ENCODE results near the gene EIF4H.
A peak's percentile ranks its signal among the peaks of the same experiment; 100 is the strongest.
"Not testable (repeated sequence)": the region's sequence is repeated elsewhere in the genome, so short reads cannot be mapped to it uniquely, and the experiment has no call there.

EIF4H gene

DNA sequence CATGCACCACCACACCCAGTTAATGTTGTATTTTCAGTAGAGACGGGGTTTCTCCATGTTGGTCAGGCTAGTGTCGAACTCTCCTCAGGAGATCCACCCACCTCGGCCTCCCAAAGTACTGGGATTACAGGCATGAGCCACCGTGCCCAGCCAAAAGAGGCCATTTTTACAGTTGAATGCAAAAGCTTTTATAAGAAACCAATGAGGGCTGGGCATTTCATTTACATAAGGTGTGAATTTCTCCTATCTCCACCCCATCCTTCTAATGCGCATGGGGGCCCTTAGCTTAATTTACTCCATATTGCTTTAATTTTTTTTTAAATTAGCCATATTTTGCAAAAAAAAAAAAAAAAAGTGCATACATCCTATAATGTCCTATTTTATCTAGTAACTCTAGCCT, 25.1 kb upstream of the EIF4H start:
- H3K9ac ChIP-seq (ENCODE audit: low read length in 2 of 2), result no peak overlapping the region
- H3K36me3 ChIP-seq (ENCODE audit: control insufficient read depth in 2 of 2, insufficient read depth in 2 of 2, low read length in 2 of 2), result no peaks in the 10 kb centered on the region
- no peak overlapping the region for H3K4me3 ChIP-seq (ENCODE audit: low read length in 2 of 2)
- no peak overlapping the region for H3K27ac ChIP-seq (ENCODE audit: low read length)
- H3K27me3 ChIP-seq (ENCODE audit: control insufficient read depth in 1 of 2, insufficient read depth in 2 of 2, low read length in 2 of 2), result no peaks in the 10 kb centered on the region
- peaks cover 0 to 2% of the 10 kb centered on the region in 2 donors for H3K9me3 ChIP-seq (ENCODE audit: control insufficient read depth in 2 of 2, low read length in 2 of 2)
- H3K4me1 ChIP-seq (ENCODE audit: control insufficient read depth, insufficient read depth, low read length), result no peaks in the 10 kb centered on the region

DNA sequence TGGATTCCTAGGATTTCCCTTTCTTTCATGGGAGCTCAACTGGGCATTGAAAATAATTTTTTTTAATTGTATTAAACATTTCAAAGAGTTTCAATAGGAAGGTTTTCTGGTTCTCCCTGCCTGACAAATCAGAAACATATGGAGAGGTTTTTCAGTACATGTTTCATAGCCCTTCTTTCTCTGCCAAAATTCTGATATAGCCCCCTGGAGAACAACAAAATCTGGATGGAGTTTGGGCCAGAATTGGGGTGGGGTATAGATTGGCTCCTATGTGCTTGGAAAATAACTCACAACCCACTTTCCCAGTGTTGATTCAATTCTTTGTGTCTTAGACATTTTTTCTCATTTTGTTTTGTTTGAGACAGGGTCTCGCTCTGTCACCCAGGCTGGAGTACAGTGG, 24.6 kb upstream of the EIF4H start:
- no peak overlapping the region for H3K9ac ChIP-seq (ENCODE audit: low read length in 2 of 2)
- no peak overlapping the region for H3K4me3 ChIP-seq (ENCODE audit: low read length in 2 of 2)
- H3K4me1 ChIP-seq (ENCODE audit: control insufficient read depth, insufficient read depth, low read length), result no peaks in the 10 kb centered on the region
- no peaks in the 10 kb centered on the region for H3K36me3 ChIP-seq (ENCODE audit: control insufficient read depth in 2 of 2, insufficient read depth in 2 of 2, low read length in 2 of 2)
- no peak overlapping the region for H3K27ac ChIP-seq (ENCODE audit: low read length)
- no peaks in the 10 kb centered on the region for H3K27me3 ChIP-seq (ENCODE audit: control insufficient read depth in 1 of 2, insufficient read depth in 2 of 2, low read length in 2 of 2)
- H3K9me3 ChIP-seq (ENCODE audit: control insufficient read depth in 2 of 2, low read length in 2 of 2), result peaks cover 0 to 2% of the 10 kb centered on the region in 2 donors

DNA sequence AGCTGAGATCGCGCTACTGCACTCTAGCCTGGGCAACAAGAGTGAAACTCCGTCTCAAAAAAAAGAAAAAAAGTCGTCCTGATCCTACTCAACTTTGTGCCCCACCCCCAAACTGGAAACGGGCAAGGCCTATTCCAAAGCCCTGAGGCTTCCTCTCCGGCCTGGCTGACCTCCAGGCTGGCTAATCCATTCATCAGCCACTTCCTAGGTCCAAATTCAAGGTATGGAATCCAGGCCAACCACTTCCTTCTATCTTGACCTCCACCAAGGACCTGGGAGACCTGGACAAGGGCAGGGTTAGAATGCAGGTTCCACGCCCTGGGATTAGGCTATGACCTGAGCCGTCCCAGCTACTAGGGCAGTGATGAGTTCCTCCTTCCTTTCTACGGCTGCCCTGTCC, 20.4 kb upstream of the EIF4H start:
- no peaks in the 10 kb centered on the region for H3K36me3 ChIP-seq (ENCODE audit: control insufficient read depth in 2 of 2, insufficient read depth in 2 of 2, low read length in 2 of 2)
- H3K27ac ChIP-seq (ENCODE audit: low read length), result no peak overlapping the region

DNA sequence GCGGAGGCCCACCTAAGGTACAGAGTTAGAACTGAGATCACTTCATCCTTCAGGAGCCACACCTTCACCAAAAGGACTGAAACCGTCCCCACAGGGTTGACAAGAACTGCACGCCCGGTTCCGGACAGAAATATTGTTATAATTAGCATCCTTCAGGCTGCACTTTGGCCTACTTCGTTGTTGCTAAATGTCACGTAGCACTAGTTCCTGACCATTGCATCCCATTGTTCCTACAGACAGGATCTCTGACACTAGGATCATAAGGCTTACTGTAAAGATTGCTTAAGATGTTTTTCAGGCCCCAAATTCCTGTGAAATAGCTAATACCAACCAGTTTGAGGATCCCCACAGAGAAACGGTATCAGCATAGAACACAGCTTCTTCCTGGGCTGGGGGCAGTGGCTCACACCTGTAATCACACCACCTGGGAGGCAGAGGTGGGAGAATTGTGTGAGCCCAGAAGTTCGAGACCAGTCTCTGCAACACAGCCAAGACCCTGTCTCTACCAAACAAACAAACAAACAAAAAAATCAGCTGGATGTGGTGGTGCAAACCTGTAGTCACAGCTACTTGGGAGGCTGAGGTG, 18.3 kb upstream of the EIF4H start:
- Histone ChIP-seq H3K9me3 (ENCODE audit: control insufficient read depth in 2 of 2, low read length in 2 of 2) (no peaks in the 10 kb centered on the region), H3K4me3 (ENCODE audit: low read length in 2 of 2) (no peak overlapping the region), H3K27me3 (ENCODE audit: control insufficient read depth in 1 of 2, insufficient read depth in 2 of 2, low read length in 2 of 2) (no peaks in the 10 kb centered on the region), H3K27ac (ENCODE audit: low read length) (no peak overlapping the region), H3K36me3 (ENCODE audit: control insufficient read depth in 2 of 2, insufficient read depth in 2 of 2, low read length in 2 of 2) (no peaks in the 10 kb centered on the region), H3K9ac (ENCODE audit: low read length in 2 of 2) (no peak overlapping the region), H3K4me1 (ENCODE audit: control insufficient read depth, insufficient read depth, low read length) (no peaks in the 10 kb centered on the region)

More for the DNA sequence above, 20.4 kb upstream of the EIF4H start:
- H3K4me3 ChIP-seq (ENCODE audit: low read length in 2 of 2), result no peak overlapping the region
- H3K9ac ChIP-seq (ENCODE audit: low read length in 2 of 2), result no peak overlapping the region
- no peaks in the 10 kb centered on the region for H3K9me3 ChIP-seq (ENCODE audit: control insufficient read depth in 2 of 2, low read length in 2 of 2)
- H3K27me3 ChIP-seq (ENCODE audit: control insufficient read depth in 1 of 2, insufficient read depth in 2 of 2, low read length in 2 of 2), result no peaks in the 10 kb centered on the region
- no peaks in the 10 kb centered on the region for H3K4me1 ChIP-seq (ENCODE audit: control insufficient read depth, insufficient read depth, low read length)

DNA sequence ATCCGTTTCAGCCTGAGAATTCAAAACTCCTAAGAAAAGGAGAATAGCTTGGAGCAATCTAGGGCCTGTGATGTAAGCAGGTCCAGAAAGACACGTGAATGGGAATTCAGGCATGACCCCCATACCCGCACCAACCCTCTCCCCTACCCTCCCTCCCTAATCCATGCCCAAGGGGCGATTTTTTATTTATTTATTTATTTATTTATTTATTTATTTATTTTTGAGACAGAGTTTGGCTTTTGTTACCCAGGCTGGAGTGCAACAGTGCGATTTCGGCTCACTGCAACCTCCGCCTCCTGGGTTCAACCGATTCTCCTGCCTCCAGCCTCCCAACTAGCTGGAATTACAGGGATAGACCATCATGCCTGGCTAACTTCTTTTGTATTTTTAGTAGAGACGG, 16.6 kb upstream of the EIF4H start:
- no peaks in the 10 kb centered on the region for H3K9me3 ChIP-seq (ENCODE audit: control insufficient read depth in 2 of 2, low read length in 2 of 2)
- no peaks in the 10 kb centered on the region for H3K4me1 ChIP-seq (ENCODE audit: control insufficient read depth, insufficient read depth, low read length)
- no peaks in the 10 kb centered on the region for H3K27me3 ChIP-seq (ENCODE audit: control insufficient read depth in 1 of 2, insufficient read depth in 2 of 2, low read length in 2 of 2)
- H3K36me3 ChIP-seq (ENCODE audit: control insufficient read depth in 2 of 2, insufficient read depth in 2 of 2, low read length in 2 of 2), result no peaks in the 10 kb centered on the region
- no peak overlapping the region for H3K9ac ChIP-seq (ENCODE audit: low read length in 2 of 2)
- no peak overlapping the region for H3K27ac ChIP-seq (ENCODE audit: low read length)
- H3K4me3 ChIP-seq (ENCODE audit: low read length in 2 of 2), result no peak overlapping the region

DNA sequence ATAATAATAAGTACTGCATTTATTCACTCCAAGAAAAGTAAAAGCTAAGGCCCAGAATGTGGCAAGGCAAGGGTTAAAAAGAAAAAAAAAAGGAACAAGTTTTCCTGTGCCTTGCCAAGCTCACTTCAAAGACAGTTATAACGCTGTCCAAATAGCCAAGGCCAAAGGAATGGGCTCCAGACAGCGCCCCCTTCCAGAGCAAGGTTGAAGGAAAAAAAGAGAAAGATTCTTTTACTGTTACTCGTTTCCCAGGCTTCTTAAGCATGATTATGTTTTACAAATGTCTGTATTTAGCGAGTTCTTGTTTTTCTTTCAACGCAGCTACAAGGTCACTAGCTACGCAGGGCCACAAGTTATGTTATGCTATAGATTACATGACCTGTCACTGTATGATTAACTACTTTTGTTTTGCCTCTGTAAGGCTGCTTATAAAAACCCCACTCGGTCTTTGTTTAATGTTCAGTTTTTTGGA, 9.1 kb upstream of the EIF4H start:
- H3K4me3 ChIP-seq (ENCODE audit: low read length in 2 of 2), result no peak overlapping the region
- H3K36me3 ChIP-seq (ENCODE audit: control insufficient read depth in 2 of 2, insufficient read depth in 2 of 2, low read length in 2 of 2), result no peaks in the 10 kb centered on the region
- H3K9me3 ChIP-seq (ENCODE audit: control insufficient read depth in 2 of 2, low read length in 2 of 2), result no peaks in the 10 kb centered on the region
- peak overlapping the region in 1 of 2 donors; percentile 45 for H3K9ac ChIP-seq (ENCODE audit: low read length in 2 of 2)
- H3K4me1 ChIP-seq (ENCODE audit: control insufficient read depth, insufficient read depth, low read length), result peaks cover 5% of the 10 kb centered on the region
- peak overlapping the region; percentile 38 for H3K27ac ChIP-seq (ENCODE audit: low read length)
- no peaks in the 10 kb centered on the region for H3K27me3 ChIP-seq (ENCODE audit: control insufficient read depth in 1 of 2, insufficient read depth in 2 of 2, low read length in 2 of 2)

DNA sequence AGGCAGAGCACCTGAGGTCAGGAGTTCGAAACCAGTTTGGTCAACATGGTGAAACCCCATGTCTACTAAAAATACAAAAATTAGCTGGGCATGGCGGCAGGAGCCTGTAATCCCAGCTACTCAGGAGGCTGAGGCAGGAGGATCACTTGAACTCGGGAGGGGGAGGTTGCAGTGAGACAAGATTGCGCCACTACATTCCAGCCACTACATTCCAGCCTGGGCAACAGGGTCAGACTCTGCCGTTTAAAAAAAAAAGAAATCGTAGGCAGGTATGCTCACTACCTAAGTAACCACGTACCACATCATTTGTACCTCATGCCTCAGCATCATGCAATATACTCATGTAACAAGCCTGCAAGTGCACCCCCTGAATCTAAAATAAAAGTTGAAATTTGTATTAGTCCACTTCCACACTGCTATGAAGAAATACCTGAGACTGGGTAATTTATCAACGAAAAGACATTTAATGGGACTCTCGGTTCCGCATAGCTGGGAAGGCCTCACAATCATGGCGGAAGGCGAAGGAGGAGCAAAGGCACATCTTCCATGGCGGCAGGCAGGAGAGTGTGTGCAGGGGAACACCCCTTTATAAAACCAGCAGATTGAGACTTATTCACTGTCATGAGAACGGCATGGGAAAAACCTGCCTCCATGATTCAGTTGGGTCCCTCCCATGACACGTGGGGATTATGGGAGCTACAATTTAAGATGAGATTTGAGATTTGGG, 8.1 kb upstream of the EIF4H start:
- peak overlapping the region; percentile 38 for H3K27ac ChIP-seq (ENCODE audit: low read length)

DNA sequence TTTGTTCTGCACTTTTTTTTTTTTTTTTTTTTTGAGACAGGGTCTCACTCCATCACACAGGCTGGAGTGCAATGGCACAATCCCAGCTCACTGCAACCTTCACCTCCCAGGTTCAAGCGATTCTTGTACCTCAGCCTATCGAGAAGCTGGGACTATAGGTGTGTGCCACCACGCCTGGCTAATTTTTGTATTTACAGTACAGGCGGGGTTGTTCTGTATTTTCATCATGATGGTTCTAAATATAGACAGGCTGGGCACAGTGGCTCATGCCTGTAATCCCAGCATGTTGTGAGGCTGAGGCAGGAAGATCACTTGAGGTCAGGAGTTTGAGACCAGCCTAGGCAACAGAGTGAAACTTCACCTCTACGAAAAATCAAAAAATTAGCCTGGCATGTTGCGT, 6.8 kb upstream of the EIF4H start:
- H3K36me3 ChIP-seq (ENCODE audit: control insufficient read depth in 2 of 2, insufficient read depth in 2 of 2, low read length in 2 of 2); H3K9me3 ChIP-seq (ENCODE audit: control insufficient read depth in 2 of 2, low read length in 2 of 2); H3K27ac ChIP-seq (ENCODE audit: low read length); H3K4me3 ChIP-seq (ENCODE audit: low read length in 2 of 2); H3K4me1 ChIP-seq (ENCODE audit: control insufficient read depth, insufficient read depth, low read length); H3K27me3 ChIP-seq (ENCODE audit: control insufficient read depth in 1 of 2, insufficient read depth in 2 of 2, low read length in 2 of 2); H3K9ac ChIP-seq (ENCODE audit: low read length in 2 of 2): not testable (repeated sequence)

More for the DNA sequence above, 8.1 kb upstream of the EIF4H start:
- Histone ChIP-seq H3K36me3 (ENCODE audit: control insufficient read depth in 2 of 2, insufficient read depth in 2 of 2, low read length in 2 of 2) (no peaks in the 10 kb centered on the region), H3K4me3 (ENCODE audit: low read length in 2 of 2) (no peak overlapping the region), H3K9ac (ENCODE audit: low read length in 2 of 2) (no peak overlapping the region), H3K4me1 (ENCODE audit: control insufficient read depth, insufficient read depth, low read length) (peaks cover 5% of the 10 kb centered on the region), H3K27me3 (ENCODE audit: control insufficient read depth in 1 of 2, insufficient read depth in 2 of 2, low read length in 2 of 2) (no peaks in the 10 kb centered on the region), H3K9me3 (ENCODE audit: control insufficient read depth in 2 of 2, low read length in 2 of 2) (no peaks in the 10 kb centered on the region)

DNA sequence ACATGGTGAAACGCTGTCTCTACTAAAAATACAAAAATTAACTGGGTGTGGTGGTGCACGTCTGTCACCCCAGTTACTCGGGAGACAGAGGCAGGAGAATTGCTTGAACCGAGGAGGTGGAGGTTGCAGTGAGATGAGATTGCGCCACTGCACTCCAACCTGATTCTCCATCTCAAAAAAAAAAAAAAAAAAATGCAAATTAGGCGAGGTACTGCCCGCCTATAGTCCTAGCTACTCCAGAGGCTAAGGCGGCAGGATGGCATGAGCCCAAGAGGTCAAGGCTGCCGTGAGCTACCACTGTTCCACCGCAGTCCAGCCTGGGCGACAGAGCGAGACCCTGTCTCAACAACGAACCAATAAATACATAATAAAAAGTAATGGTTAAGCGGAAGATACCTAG, 1.1 kb upstream of the EIF4H start:
- Histone ChIP-seq H3K9ac (ENCODE audit: low read length in 2 of 2) (peak overlapping the region; percentile 70 to 87), H3K36me3 (ENCODE audit: control insufficient read depth in 2 of 2, insufficient read depth in 2 of 2, low read length in 2 of 2) (peaks cover 3 to 4% of the 10 kb centered on the region in 2 donors), H3K9me3 (ENCODE audit: control insufficient read depth in 2 of 2, low read length in 2 of 2) (no peaks in the 10 kb centered on the region), H3K27ac (ENCODE audit: low read length) (peak overlapping the region; percentile 84), H3K27me3 (ENCODE audit: control insufficient read depth in 1 of 2, insufficient read depth in 2 of 2, low read length in 2 of 2) (no peaks in the 10 kb centered on the region), H3K4me1 (ENCODE audit: control insufficient read depth, insufficient read depth, low read length) (peaks cover 38% of the 10 kb centered on the region), H3K4me3 (ENCODE audit: low read length in 2 of 2) (peak overlapping the region; percentile 74 to 90)

DNA sequence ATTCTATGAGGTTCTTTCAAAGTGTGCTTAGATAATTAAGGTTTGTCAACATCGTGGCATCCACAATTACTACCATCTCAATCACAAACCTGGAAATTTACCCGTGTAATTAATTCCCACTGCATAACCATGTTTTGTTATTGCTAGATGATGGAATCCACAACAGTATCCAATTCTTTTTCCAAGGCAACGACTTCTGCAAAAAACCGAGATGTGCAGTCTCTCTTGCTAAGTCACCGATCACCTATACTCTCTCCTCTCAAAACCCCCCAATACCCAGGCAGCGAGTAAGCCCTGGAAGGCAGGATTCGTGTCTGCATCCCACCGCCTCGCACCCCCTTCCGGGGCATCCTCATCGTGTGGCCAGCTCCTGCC, 678 bp upstream of the EIF4H start:
- Histone ChIP-seq H3K9me3 (ENCODE audit: control insufficient read depth in 2 of 2, low read length in 2 of 2) (no peaks in the 10 kb centered on the region), H3K9ac (ENCODE audit: low read length in 2 of 2) (peak overlapping the region; percentile 70 to 87), H3K27me3 (ENCODE audit: control insufficient read depth in 1 of 2, insufficient read depth in 2 of 2, low read length in 2 of 2) (no peaks in the 10 kb centered on the region), H3K36me3 (ENCODE audit: control insufficient read depth in 2 of 2, insufficient read depth in 2 of 2, low read length in 2 of 2) (peaks cover 3 to 4% of the 10 kb centered on the region in 2 donors), H3K4me1 (ENCODE audit: control insufficient read depth, insufficient read depth, low read length) (peaks cover 42% of the 10 kb centered on the region), H3K4me3 (ENCODE audit: low read length in 2 of 2) (peak overlapping the region; percentile 74 to 90), H3K27ac (ENCODE audit: low read length) (peak overlapping the region; percentile 84)

DNA sequence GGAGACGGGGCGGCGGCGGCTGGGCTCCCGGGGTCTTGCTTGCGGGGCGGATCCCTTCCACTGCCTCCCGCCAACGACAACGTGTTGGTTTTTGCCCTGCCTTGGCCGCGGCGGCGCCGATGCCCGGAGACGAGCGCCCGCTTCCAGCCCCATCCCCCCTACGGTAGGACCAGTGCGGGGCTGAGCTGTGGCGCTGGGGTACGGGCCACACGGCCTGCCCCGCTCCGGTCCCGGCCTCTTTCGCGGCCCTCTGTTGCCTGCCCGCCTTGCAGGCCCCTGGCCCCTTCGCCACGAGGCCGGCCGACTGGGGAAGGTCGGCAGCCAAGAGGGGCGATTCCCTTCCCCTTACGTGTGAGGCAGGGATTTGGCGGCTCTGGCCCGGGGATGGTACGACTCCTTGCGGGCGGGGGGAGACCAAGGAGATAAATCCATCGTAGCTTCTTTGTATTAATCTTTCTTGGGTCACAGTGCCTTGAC, 488 bp downstream of the EIF4H start:
- Histone ChIP-seq H3K36me3 (ENCODE audit: control insufficient read depth in 2 of 2, insufficient read depth in 2 of 2, low read length in 2 of 2) (peaks cover 3 to 5% of the 10 kb centered on the region in 2 donors), H3K4me3 (ENCODE audit: low read length in 2 of 2) (peak overlapping the region; percentile 77 to 90), H3K27ac (ENCODE audit: low read length) (peak overlapping the region; percentile 84), H3K9ac (ENCODE audit: low read length in 2 of 2) (peak overlapping the region; percentile 93), H3K4me1 (ENCODE audit: control insufficient read depth, insufficient read depth, low read length) (peaks cover 52% of the 10 kb centered on the region), H3K27me3 (ENCODE audit: control insufficient read depth in 1 of 2, insufficient read depth in 2 of 2, low read length in 2 of 2) (no peaks in the 10 kb centered on the region), H3K9me3 (ENCODE audit: control insufficient read depth in 2 of 2, low read length in 2 of 2) (no peaks in the 10 kb centered on the region)
